ENCODE results near the gene RTCB.
"Not testable (repeated sequence)": the region's sequence is repeated elsewhere in the genome, so short reads cannot be mapped to it uniquely, and the experiment has no call there.

Gene RTCB

DNA sequence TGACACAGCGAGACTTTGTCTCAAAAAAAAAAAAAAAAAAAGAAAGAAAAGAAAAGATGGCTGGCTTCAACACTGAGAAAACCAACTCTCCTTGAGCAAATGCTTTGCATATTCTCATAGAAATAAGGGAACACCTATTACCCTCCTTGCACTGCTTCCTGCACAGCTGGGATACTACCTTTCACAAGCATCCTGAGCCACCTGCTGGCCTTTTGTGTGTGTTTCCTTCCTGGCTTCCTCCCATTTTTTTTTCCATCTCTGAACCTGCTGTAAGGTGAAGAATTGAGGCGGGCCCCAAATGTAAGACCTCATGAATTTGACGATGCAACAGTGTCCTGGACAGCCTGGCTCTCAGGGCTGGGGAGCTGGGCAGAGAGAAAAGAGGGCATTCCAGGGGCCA is 56.3 kb downstream of the RTCB start:
- no peaks in the 10 kb centered on the region for H3K36me3 ChIP-seq
- no peaks in the 10 kb centered on the region for H3K27me3 ChIP-seq
- no peaks in the 10 kb centered on the region for H3K9me3 ChIP-seq
- TF ChIP-seq, protein P1, sequence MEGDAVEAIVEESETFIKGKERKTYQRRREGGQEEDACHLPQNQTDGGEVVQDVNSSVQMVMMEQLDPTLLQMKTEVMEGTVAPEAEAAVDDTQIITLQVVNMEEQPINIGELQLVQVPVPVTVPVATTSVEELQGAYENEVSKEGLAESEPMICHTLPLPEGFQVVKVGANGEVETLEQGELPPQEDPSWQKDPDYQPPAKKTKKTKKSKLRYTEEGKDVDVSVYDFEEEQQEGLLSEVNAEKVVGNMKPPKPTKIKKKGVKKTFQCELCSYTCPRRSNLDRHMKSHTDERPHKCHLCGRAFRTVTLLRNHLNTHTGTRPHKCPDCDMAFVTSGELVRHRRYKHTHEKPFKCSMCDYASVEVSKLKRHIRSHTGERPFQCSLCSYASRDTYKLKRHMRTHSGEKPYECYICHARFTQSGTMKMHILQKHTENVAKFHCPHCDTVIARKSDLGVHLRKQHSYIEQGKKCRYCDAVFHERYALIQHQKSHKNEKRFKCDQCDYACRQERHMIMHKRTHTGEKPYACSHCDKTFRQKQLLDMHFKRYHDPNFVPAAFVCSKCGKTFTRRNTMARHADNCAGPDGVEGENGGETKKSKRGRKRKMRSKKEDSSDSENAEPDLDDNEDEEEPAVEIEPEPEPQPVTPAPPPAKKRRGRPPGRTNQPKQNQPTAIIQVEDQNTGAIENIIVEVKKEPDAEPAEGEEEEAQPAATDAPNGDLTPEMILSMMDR (IDR thresholded peaks at IDR 0.05) = no peak
- H3K4me1 ChIP-seq (ENCODE audit: control insufficient read depth in 1 of 2, insufficient read depth in 1 of 2, low read depth in 1 of 2, low read length in 1 of 2) = no peaks in the 10 kb centered on the region
- no peak overlapping the region for H3K4me3 ChIP-seq (ENCODE audit: low read depth in 1 of 2, low read length in 1 of 2)
- no peak overlapping the region for H3K27ac ChIP-seq

DNA sequence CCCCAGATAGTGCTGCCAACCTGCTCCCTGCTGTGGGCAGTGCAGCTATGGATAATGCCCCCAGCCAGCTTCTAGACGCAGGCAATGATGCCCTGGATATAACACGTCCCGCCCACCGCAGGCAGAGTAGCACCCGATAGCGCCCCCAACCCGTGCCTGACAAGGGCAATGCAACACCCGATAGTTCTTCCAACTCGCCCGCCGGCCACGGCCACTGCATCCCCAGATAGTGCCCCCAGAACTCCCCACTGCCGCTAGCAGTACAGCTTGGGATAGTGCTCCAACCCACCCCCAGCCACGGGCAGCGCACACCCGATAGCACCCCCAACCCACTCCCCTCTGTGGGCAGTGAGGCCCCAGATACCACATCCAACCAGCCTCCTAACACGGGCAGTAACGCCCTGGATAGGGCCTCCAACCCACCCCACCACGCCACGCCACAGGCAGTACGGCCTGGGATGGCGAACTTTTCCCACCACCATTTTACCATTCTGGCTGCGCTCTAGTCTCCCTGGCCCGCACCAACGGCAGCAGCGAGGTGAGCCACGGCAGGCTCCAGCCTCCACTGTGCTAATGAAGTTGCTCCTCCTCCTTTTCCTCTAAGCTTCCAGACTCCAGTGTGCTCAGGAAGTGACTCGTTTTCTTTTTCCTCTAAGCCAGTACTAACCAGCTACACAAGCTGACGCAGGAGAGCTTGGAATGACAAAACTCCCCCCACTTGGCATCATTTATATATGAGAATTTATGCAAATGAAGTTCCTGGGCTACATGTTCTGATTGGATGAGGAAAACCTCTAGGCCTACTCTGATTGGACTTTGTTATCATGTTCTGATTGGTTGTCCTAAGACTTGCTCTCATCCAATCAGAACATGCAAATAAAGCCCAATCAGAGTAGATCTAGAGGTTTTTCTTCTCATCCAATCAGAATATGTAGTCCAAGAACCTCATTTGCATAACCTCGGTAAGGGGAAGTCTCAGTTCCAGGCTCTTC is 57.4 kb downstream of the RTCB start:
- no peak overlapping the region for H3K27ac ChIP-seq
- no peaks in the 10 kb centered on the region for H3K9me3 ChIP-seq
- TF ChIP-seq, protein P1 (IDR thresholded peaks at IDR 0.05) = no peak
- no peaks in the 10 kb centered on the region for H3K4me1 ChIP-seq (ENCODE audit: control insufficient read depth in 1 of 2, insufficient read depth in 1 of 2, low read depth in 1 of 2, low read length in 1 of 2)
- no peak overlapping the region for H3K4me3 ChIP-seq (ENCODE audit: low read depth in 1 of 2, low read length in 1 of 2)
- no peaks in the 10 kb centered on the region for H3K36me3 ChIP-seq
- H3K27me3 ChIP-seq = no peaks in the 10 kb centered on the region

DNA sequence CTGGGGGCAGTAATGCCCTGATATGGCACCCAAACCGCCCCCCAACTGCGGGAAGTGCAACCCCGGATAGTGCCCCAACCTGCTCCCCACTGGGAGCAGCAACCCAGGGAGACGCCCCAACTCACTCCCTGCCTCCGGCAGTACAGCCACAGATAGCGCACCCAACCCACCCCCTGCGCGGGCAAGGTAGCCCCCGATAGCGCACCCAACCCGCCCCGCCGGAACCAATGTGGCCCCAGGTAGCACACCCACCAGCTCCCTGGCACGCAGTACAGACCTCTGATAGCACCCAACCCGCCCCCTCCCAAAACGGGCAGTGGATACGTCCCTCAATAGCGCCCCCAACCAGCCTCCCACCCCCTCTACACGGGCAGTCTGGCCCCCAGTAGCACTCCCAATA is 58.2 kb downstream of the RTCB start:
- Histone ChIP-seq H3K9me3 (no peaks in the 10 kb centered on the region), H3K4me3 (ENCODE audit: low read depth in 1 of 2, low read length in 1 of 2) (no peak overlapping the region), H3K36me3 (no peaks in the 10 kb centered on the region), H3K4me1 (ENCODE audit: control insufficient read depth in 1 of 2, insufficient read depth in 1 of 2, low read depth in 1 of 2, low read length in 1 of 2) (no peaks in the 10 kb centered on the region), H3K27ac (no peak overlapping the region), H3K27me3 (no peaks in the 10 kb centered on the region)
- TF ChIP-seq, protein P1 (IDR thresholded peaks at IDR 0.05) = no peak

GRCh38 chr22:32353292-32353691 is 58.8 kb downstream of the RTCB start:
- Histone ChIP-seq H3K9me3 (no peaks in the 10 kb centered on the region), H3K36me3 (no peaks in the 10 kb centered on the region), H3K4me3 (ENCODE audit: low read depth in 1 of 2, low read length in 1 of 2) (no peak overlapping the region), H3K27me3 (no peaks in the 10 kb centered on the region), H3K4me1 (ENCODE audit: control insufficient read depth in 1 of 2, insufficient read depth in 1 of 2, low read depth in 1 of 2, low read length in 1 of 2) (no peaks in the 10 kb centered on the region), H3K27ac (no peak overlapping the region)
- TF ChIP-seq, protein P1 (IDR thresholded peaks at IDR 0.05) = no peak

DNA sequence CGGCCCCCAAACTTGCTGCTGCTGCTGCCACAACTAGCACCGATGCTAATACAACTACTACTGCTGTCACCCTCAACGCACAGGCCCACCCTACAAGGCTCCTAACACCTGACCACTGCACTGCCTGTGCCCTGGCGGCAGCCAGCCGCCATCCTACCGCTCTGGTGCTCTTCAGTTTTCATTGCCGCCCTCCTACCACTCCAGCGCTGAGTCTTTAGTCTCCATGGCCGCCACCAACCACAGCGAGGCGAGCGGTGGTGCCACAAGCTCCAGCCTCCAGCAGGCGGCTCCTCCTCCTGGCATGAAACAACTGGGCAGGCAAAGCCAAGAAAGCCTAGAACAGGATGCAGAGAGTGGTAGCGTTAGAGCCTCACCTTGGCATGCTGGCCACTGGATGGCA is 59.4 kb downstream of the RTCB start:
- no peaks in the 10 kb centered on the region for H3K9me3 ChIP-seq
- no peaks in the 10 kb centered on the region for H3K4me1 ChIP-seq (ENCODE audit: control insufficient read depth in 1 of 2, insufficient read depth in 1 of 2, low read depth in 1 of 2, low read length in 1 of 2)
- no peak overlapping the region for H3K27ac ChIP-seq
- TF ChIP-seq, protein P1 (IDR thresholded peaks at IDR 0.05) = no peak
- H3K36me3 ChIP-seq = no peaks in the 10 kb centered on the region
- no peak overlapping the region for H3K4me3 ChIP-seq (ENCODE audit: low read depth in 1 of 2, low read length in 1 of 2)
- H3K27me3 ChIP-seq = no peaks in the 10 kb centered on the region

DNA sequence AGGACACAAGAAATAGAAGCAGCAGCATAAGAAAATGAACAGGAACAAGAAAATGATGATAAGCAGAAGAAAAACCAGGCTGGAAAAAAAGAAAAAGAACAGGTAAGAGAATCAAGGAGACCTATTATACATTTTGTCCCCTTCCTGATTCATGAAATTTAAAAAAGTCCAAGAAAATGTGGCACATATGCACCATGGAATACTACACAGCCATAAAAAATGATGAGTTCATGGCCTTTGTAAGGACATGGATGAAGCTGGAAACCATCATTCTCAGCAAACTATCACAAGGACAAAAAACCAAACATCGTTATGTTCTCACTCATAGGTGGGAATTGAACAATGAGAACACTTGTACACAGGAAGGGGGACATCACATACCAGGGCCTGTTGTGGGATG is 60.2 kb downstream of the RTCB start:
- not testable (repeated sequence) for H3K27ac ChIP-seq; H3K27me3 ChIP-seq; H3K9me3 ChIP-seq; H3K4me1 ChIP-seq (ENCODE audit: control insufficient read depth in 1 of 2, insufficient read depth in 1 of 2, low read depth in 1 of 2, low read length in 1 of 2); H3K4me3 ChIP-seq (ENCODE audit: low read depth in 1 of 2, low read length in 1 of 2); H3K36me3 ChIP-seq
